Ishikawa (cell line): ENCODE data around the gene AFDN.

Source experiments
- CEBPB ChIP-seq: IDR thresholded peaks from 2 replicates; pipeline ENCODE4 v1.6.1; 2012
- CREB1 ChIP-seq: IDR thresholded peaks from 2 replicates; pipeline ENCODE4 v1.6.1; 2012; ENCODE audit warnings: low read depth
- EGR1 ChIP-seq: IDR thresholded peaks from 2 replicates; pipeline ENCODE4 v1.6.1; 2012
- EP300 ChIP-seq: IDR thresholded peaks from 2 replicates; pipeline ENCODE4 v1.6.1; 2012; ENCODE audit warnings: borderline replicate concordance
- MAX ChIP-seq: IDR thresholded peaks from 2 replicates; pipeline ENCODE4 v1.6.1; 2012
- NFIC ChIP-seq: IDR thresholded peaks from 2 replicates; pipeline ENCODE4 v1.6.1; 2012
- RAD21 ChIP-seq: IDR thresholded peaks from 2 replicates; pipeline ENCODE4 v1.6.1; 2012; ENCODE audit warnings: low read depth
- TAF1 ChIP-seq: IDR thresholded peaks from 2 replicates; pipeline ENCODE4 v1.6.1; 2012; ENCODE audit warnings: low read depth, mild to moderate bottlenecking
- TCF12 ChIP-seq: IDR thresholded peaks from 2 replicates; pipeline ENCODE4 v1.6.1; 2012; ENCODE audit warnings: low read depth
- TEAD4 ChIP-seq: IDR thresholded peaks from 2 replicates; pipeline ENCODE4 v1.6.1; 2012
- YY1 ChIP-seq: IDR thresholded peaks from 2 replicates; pipeline ENCODE4 v1.6.1; 2012; ENCODE audit warnings: low read depth

GRCh38 chr6:167941822-167942221, 115.1 kb downstream of the AFDN start:
- TF ChIP-seq CEBPB (no peak), RAD21 (no peak), TCF12 (no peak), EP300 (no peak), CREB1 (no peak), TAF1 (no peak), MAX (no peak), TEAD4 (no peak), EGR1 (no peak), YY1 (no peak), NFIC (no peak)
